ENCODE data around the gene AASS. TPM values are rescaled to one million over a fixed set of nuclear protein-coding genes. Genes with fewer than 3 reads are reported as not detected.
A peak's percentile ranks its signal among the peaks of the same experiment; 100 is the strongest.

Gene AASS
- total and polyA plus RNA-seq, 2 of the 8 experiments (the other 6 are each of a cell fraction or from before 2014, with no cell fraction given): 203 to 394 TPM

- TF ChIP-seq CHD7 (IDR thresholded peaks at IDR 0.05; ENCODE audit: insufficient replicate concordance, low read length) (no peak), CREB1 (IDR thresholded peaks at IDR 0.05) (no peak), E2F6 (IDR thresholded peaks at IDR 0.05) (no peak), TAF7 (optimal IDR thresholded peaks at IDR 0.05; ENCODE audit: borderline replicate concordance, low read depth, low read length) (peak; percentile 56), SIN3A (conservative IDR thresholded peaks at IDR 0.05 in 1 of 2, IDR thresholded peaks at IDR 0.05 in 1 of 2; ENCODE audit: low read depth in 1 of 2, low read length in 2 of 2) (no peak), ZNF274 (IDR thresholded peaks at IDR 0.05; ENCODE audit: borderline replicate concordance, extremely low read depth, low read length) (no peak), NRF1 (IDR thresholded peaks at IDR 0.05; ENCODE audit: low read depth, low read length) (no peak), USF2 (IDR thresholded peaks at IDR 0.05; ENCODE audit: low read length) (no peak)
Observed at GRCh38 chr7:122137251-122138077, 6.6 kb downstream of the AASS start (continued).

All from H1 (cell line).